ENCODE results near the gene REEP6.
"Not testable (repeated sequence)": the region's sequence is repeated elsewhere in the genome, so short reads cannot be mapped to it uniquely, and the experiment has no call there.

The REEP6 gene

GRCh38 chr19:1473085-1473851 lies 17.7 kb upstream of the REEP6 start:
- no peak for DNase-seq

- DNase-seq: no peak
These were observed 16.8 kb upstream of the REEP6 start for GRCh38 chr19:1474011-1474764.

GRCh38 chr19:1474765-1475351 lies 16.1 kb upstream of the REEP6 start:
- no peak for DNase-seq

- no peak for DNase-seq
These were observed 15.1 kb upstream of the REEP6 start for GRCh38 chr19:1475751-1476437.

GRCh38 chr19:1477056-1477455 lies 13.9 kb upstream of the REEP6 start:
- DNase-seq: not testable (repeated sequence)

- DNase-seq: peak; percentile 89 to 96
These were observed 11.9 kb upstream of the REEP6 start, which contains the start of gene C19orf25 for GRCh38 chr19:1478934-1479707. TSS of gene C19orf25 (minus strand) at chr19:1479215. CDS start at chr19:1478903, 312 bp downstream.

- DNase-seq: no peak
These were observed 9.6 kb upstream of the REEP6 start for GRCh38 chr19:1481224-1481892.

- peak in 1 of 2 experiments; percentile 50 for DNase-seq
These were observed 9.1 kb upstream of the REEP6 start for GRCh38 chr19:1481893-1482360.

- DNase-seq: no peak
These were observed 8.4 kb upstream of the REEP6 start for GRCh38 chr19:1482361-1483130.

GRCh38 chr19:1483131-1483978 lies 7.6 kb upstream of the REEP6 start:
- no peak for DNase-seq

- DNase-seq: no peak
These were observed 7.0 kb upstream of the REEP6 start for GRCh38 chr19:1483979-1484428.

GRCh38 chr19:1486720-1487575 lies 4.0 kb upstream of the REEP6 start:
- no peak for DNase-seq

- no peak for DNase-seq
These were observed 3.3 kb upstream of the REEP6 start for GRCh38 chr19:1487576-1488281.

GRCh38 chr19:1488282-1488601 lies 2.7 kb upstream of the REEP6 start:
- DNase-seq: no peak

GRCh38 chr19:1489463-1490310 lies 1.3 kb upstream of the REEP6 start:
- DNase-seq: no peak

GRCh38 chr19:1490311-1491113 lies 469 bp upstream of the REEP6 start, which contains the start of gene PCSK4:
TSS of gene PCSK4 (minus strand) at chr19:1490350. CDS start at chr19:1490346, 4 bp downstream.
- DNase-seq: peak; percentile 99

Measured in NCI-H524 (cell line).